ENCODE results near the gene CRYBB1. TPM values are rescaled to one million over a fixed set of nuclear protein-coding genes. Genes with fewer than 3 reads are reported as not detected.

CRYBB1 gene
- total and polyA plus RNA-seq, 2 experiments from 2014 or later = not detected

DNA sequence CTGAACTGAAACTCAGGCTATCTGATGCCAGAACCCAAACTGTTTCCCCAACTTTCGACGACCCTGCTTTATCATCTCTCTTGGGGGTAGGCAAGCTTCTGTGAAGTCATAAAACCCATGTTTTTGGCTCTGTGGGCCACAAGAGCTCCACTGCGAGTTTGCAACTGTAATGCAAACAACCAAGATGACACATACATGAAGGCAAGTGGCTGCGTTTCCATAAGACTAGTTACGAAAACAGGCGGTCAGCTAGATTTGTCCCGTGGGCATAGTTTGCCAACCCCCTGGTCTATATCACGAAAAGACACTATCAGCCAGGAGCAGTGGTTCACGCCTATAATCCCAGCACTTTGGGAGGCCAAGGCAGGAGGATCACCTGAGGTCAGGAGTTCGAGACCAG is 65.4 kb downstream of the CRYBB1 start:
- no peaks in the 10 kb centered on the region for H3K36me3 ChIP-seq (replicated peaks; ENCODE audit: insufficient read depth, low read depth)
- no peak overlapping the region for H3K4me3 ChIP-seq
- no peak overlapping the region for H3K4me2 ChIP-seq
- H3K27ac ChIP-seq = no peak overlapping the region
- DNase-seq (ENCODE audit: low spot score) = no peak
- H3K9me2 ChIP-seq (replicated peaks; ENCODE audit: insufficient read depth) = no peaks in the 10 kb centered on the region
- no peaks in the 10 kb centered on the region for H4K20me1 ChIP-seq (ENCODE audit: insufficient read depth, poor library complexity, severe bottlenecking)
- WGBS (ENCODE audit: low lambda C conversion rate, missing lambda C conversion rate) = 88% methylated on average over 10 of the region's 10 CpGs
- peaks cover 2% of the 10 kb centered on the region for H3K79me2 ChIP-seq
- no peaks in the 10 kb centered on the region for H3K9me3 ChIP-seq (ENCODE audit: low read depth)
- no peak for TF ChIP-seq EZH2 (IDR thresholded peaks at IDR 0.05; ENCODE audit: borderline replicate concordance)
- TF ChIP-seq EZH2phosphoT487 (IDR thresholded peaks at IDR 0.05; ENCODE audit: low read depth, severe bottlenecking, unreplicated experiment) = no peak
- no peak for TF ChIP-seq CTCF (IDR thresholded peaks at IDR 0.05; ENCODE audit: poor library complexity)
- H3K4me1 ChIP-seq (ENCODE audit: insufficient read depth) = no peaks in the 10 kb centered on the region
- H2AFZ ChIP-seq = no peak overlapping the region
- H3K27me3 ChIP-seq = no peaks in the 10 kb centered on the region

- H3K4me1 ChIP-seq (ENCODE audit: insufficient read depth) = no peaks in the 10 kb centered on the region
- H3K9me3 ChIP-seq (ENCODE audit: low read depth) = no peaks in the 10 kb centered on the region
- H4K20me1 ChIP-seq (ENCODE audit: insufficient read depth, poor library complexity, severe bottlenecking) = no peaks in the 10 kb centered on the region
- no peaks in the 10 kb centered on the region for H3K27me3 ChIP-seq
- DNase-seq (ENCODE audit: low spot score) = no peak
- no peak for TF ChIP-seq EZH2 (IDR thresholded peaks at IDR 0.05; ENCODE audit: borderline replicate concordance)
- no peaks in the 10 kb centered on the region for H3K9me2 ChIP-seq (replicated peaks; ENCODE audit: insufficient read depth)
- no peaks in the 10 kb centered on the region for H3K36me3 ChIP-seq (replicated peaks; ENCODE audit: insufficient read depth, low read depth)
- H2AFZ ChIP-seq = no peak overlapping the region
- H3K4me3 ChIP-seq = no peak overlapping the region
- H3K27ac ChIP-seq = no peak overlapping the region
- WGBS (ENCODE audit: low lambda C conversion rate, missing lambda C conversion rate) = 87% methylated on average over 2 of the region's 2 CpGs
- H3K79me2 ChIP-seq = peaks cover 2% of the 10 kb centered on the region
- no peak overlapping the region for H3K4me2 ChIP-seq
Observed at GRCh38 chr22:26551568-26551967, 66.3 kb downstream of the CRYBB1 start.

DNA sequence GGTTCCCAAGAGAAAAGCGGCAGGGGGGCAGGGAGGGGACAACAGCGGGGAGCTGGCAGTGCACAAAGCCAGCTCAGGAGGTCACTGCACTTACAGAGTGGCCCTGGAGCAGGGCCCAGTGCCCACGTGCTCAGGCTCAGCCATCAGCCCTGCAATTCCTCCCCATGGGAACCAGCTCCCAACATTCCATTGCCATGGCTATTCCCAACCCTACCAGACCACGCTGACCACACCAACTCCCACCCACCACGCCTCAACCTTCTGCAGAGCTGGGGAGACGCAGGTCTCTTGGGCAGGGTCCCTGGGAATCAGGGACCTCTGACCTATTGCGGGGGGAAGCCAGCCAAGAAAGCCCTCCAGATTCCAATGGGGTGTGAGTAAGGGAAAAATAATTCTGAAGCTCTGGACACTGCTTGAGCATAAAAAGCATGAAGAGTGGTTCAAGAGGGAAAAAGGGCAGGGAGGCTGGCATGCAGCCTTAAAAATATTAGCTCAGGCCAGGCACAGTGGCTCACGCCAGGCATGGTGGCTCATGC is 67.3 kb downstream of the CRYBB1 start:
- H3K27ac ChIP-seq = no peak overlapping the region
- H3K27me3 ChIP-seq = no peaks in the 10 kb centered on the region
- H3K36me3 ChIP-seq (replicated peaks; ENCODE audit: insufficient read depth, low read depth) = no peaks in the 10 kb centered on the region
- H3K9me2 ChIP-seq (replicated peaks; ENCODE audit: insufficient read depth) = no peaks in the 10 kb centered on the region
- no peak for DNase-seq (ENCODE audit: low spot score)
- TF ChIP-seq CTCF (IDR thresholded peaks at IDR 0.05; ENCODE audit: poor library complexity) = no peak
- no peak for TF ChIP-seq EZH2phosphoT487 (IDR thresholded peaks at IDR 0.05; ENCODE audit: low read depth, severe bottlenecking, unreplicated experiment)
- TF ChIP-seq EZH2 (IDR thresholded peaks at IDR 0.05; ENCODE audit: borderline replicate concordance) = no peak
- peaks cover 2% of the 10 kb centered on the region for H3K79me2 ChIP-seq
- H3K4me2 ChIP-seq = no peak overlapping the region
- WGBS (ENCODE audit: low lambda C conversion rate, missing lambda C conversion rate) = 86% methylated on average over 7 of the region's 8 CpGs
- no peaks in the 10 kb centered on the region for H3K4me1 ChIP-seq (ENCODE audit: insufficient read depth)
- no peaks in the 10 kb centered on the region for H3K9me3 ChIP-seq (ENCODE audit: low read depth)
- no peak overlapping the region for H2AFZ ChIP-seq
- H3K4me3 ChIP-seq = no peak overlapping the region
- H4K20me1 ChIP-seq (ENCODE audit: insufficient read depth, poor library complexity, severe bottlenecking) = no peaks in the 10 kb centered on the region

GRCh38 chr22:26549902-26550497 is 67.8 kb downstream of the CRYBB1 start:
- DNase-seq (ENCODE audit: low spot score) = no peak
- H4K20me1 ChIP-seq (ENCODE audit: insufficient read depth, poor library complexity, severe bottlenecking) = no peaks in the 10 kb centered on the region
- no peaks in the 10 kb centered on the region for H3K36me3 ChIP-seq (replicated peaks; ENCODE audit: insufficient read depth, low read depth)
- no peaks in the 10 kb centered on the region for H3K9me2 ChIP-seq (replicated peaks; ENCODE audit: insufficient read depth)
- WGBS (ENCODE audit: low lambda C conversion rate, missing lambda C conversion rate) = 96% methylated on average over 3 of the region's 4 CpGs
- no peaks in the 10 kb centered on the region for H3K4me1 ChIP-seq (ENCODE audit: insufficient read depth)
- TF ChIP-seq CTCF (IDR thresholded peaks at IDR 0.05; ENCODE audit: poor library complexity) (no peak), EZH2phosphoT487 (IDR thresholded peaks at IDR 0.05; ENCODE audit: low read depth, severe bottlenecking, unreplicated experiment) (no peak), EZH2 (IDR thresholded peaks at IDR 0.05; ENCODE audit: borderline replicate concordance) (no peak)
- H3K9me3 ChIP-seq (ENCODE audit: low read depth) = no peaks in the 10 kb centered on the region
- H3K4me3 ChIP-seq = no peak overlapping the region
- H3K4me2 ChIP-seq = no peak overlapping the region
- H3K27me3 ChIP-seq = no peaks in the 10 kb centered on the region
- peaks cover 2% of the 10 kb centered on the region for H3K79me2 ChIP-seq
- H2AFZ ChIP-seq = no peak overlapping the region
- no peak overlapping the region for H3K27ac ChIP-seq

Measured in hepatocyte (in vitro differentiated cells).